Mesendoderm (in vitro differentiated cells): ENCODE data around the gene CTTNBP2.

Source experiments
- DNase-seq: peaks from one replicate; pipeline ENCODE4 v3.0.0; 2013
- H2AK5ac ChIP-seq: 2 replicates; pipeline ENCODE4 v1.6.1; 2013; ENCODE audit warnings: low read length, inconsistent platforms
- H2BK120ac ChIP-seq: 2 replicates; pipeline ENCODE4 v1.6.1; 2013; ENCODE audit warnings: low read depth, mild to moderate bottlenecking, low read length, moderate library complexity, mixed read lengths
- H2BK15ac ChIP-seq: replicated peaks from 2 replicates; pipeline ENCODE4 v1.6.1; 2013; ENCODE audit warnings: low read depth, mild to moderate bottlenecking, moderate library complexity
- H2BK5ac ChIP-seq: 2 replicates; pipeline ENCODE4 v1.6.1; 2013; ENCODE audit warnings: low read length, inconsistent platforms
- H3K18ac ChIP-seq: 2 replicates; pipeline ENCODE4 v1.6.1; 2013; ENCODE audit warnings: mild to moderate bottlenecking, low read length, mixed read lengths
- H3K23ac ChIP-seq: one replicate; pipeline ENCODE4 v1.6.1; 2013; ENCODE audit warnings: low read length
- H3K27ac ChIP-seq: 2 replicates; pipeline ENCODE4 v1.5.1; 2013; ENCODE audit warnings: low read depth, mild to moderate bottlenecking, inconsistent platforms, low read length, moderate library complexity
- H3K27me3 ChIP-seq: 2 replicates; pipeline ENCODE4 v1.6.1; 2013; ENCODE audit warnings: low read length, control low read depth, mild to moderate bottlenecking, inconsistent platforms; ENCODE audit not compliant: insufficient read depth, poor library complexity
- H3K36me3 ChIP-seq: 2 replicates; pipeline ENCODE4 v1.6.1; 2013; ENCODE audit warnings: low read length, inconsistent platforms; ENCODE audit not compliant: control insufficient read depth, insufficient read depth
- H3K4ac ChIP-seq: one replicate; pipeline ENCODE4 v1.6.1; 2013; ENCODE audit warnings: low read depth, mild to moderate bottlenecking, low read length, moderate library complexity
- H3K4me1 ChIP-seq: 2 replicates; pipeline ENCODE4 v1.6.1; 2013; ENCODE audit warnings: low read depth, low read length, inconsistent platforms; ENCODE audit not compliant: control insufficient read depth
- H3K4me2 ChIP-seq: 2 replicates; pipeline ENCODE4 v1.6.1; 2013; ENCODE audit warnings: low read length
- H3K4me3 ChIP-seq: 2 replicates; pipeline ENCODE4 v1.5.1; 2013; ENCODE audit warnings: mild to moderate bottlenecking, low read length
- H3K56ac ChIP-seq: one replicate; pipeline ENCODE4 v1.6.1; 2013; ENCODE audit warnings: low read length
- H3K79me1 ChIP-seq: 2 replicates; pipeline ENCODE4 v1.6.1; 2013; ENCODE audit warnings: low read length, inconsistent platforms
- H3K79me2 ChIP-seq: 2 replicates; pipeline ENCODE4 v1.6.1; 2013; ENCODE audit warnings: mild to moderate bottlenecking, low read length; ENCODE audit not compliant: control insufficient read depth, insufficient read depth
- H3K9ac ChIP-seq: 2 replicates; pipeline ENCODE4 v1.6.1; 2013; ENCODE audit warnings: low read length, inconsistent platforms
- H4K5ac ChIP-seq: one replicate; pipeline ENCODE4 v1.6.1; 2013; ENCODE audit warnings: low read length
- H4K8ac ChIP-seq: one replicate; pipeline ENCODE4 v1.6.1; 2013; ENCODE audit warnings: low read depth, mild to moderate bottlenecking, control low read depth, low read length, moderate library complexity
- WGBS: extraction: QIAGEN DNeasy Blood & Tissue Kit; methylation state at CpG from one replicate; pipeline ENCODE4 v1.1.7; 2013; ENCODE audit warnings: low lambda C conversion rate, missing lambda C conversion rate; ENCODE audit not compliant: insufficient coverage; ENCODE audit errors: extremely low coverage; 5-methylcytosine and 5-hydroxymethylcytosine counted together

The CTTNBP2 gene

DNA sequence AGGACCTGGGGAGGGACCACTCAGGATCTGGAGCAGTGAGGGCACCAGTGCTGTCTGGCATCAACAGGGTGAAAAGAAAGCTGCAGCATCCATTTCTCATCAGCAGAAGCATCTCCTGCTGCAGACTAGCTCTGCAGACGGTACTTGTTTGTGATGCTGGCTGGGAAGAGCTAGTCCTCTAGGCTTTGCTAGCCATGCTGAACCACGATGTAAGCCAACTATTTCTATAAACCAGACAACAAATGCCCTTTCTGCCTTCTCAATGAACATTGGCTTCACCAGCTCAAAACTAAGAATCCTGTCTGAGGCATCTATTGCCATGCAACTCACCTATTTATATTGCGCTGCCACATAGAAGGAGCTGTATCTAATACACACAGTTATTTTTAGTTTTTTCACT is 65.6 kb downstream of the CTTNBP2 start:
- no peak overlapping the region for H3K4me3 ChIP-seq
- no peaks in the 10 kb centered on the region for H3K79me2 ChIP-seq
- DNase-seq = no peak
- H3K4me1 ChIP-seq = no peaks in the 10 kb centered on the region
- no peak overlapping the region for H3K27ac ChIP-seq
- H3K79me1 ChIP-seq = no peaks in the 10 kb centered on the region
- H2AK5ac ChIP-seq = no peak overlapping the region
- no peak overlapping the region for H4K8ac ChIP-seq
- H4K5ac ChIP-seq = no peak overlapping the region
- H3K23ac ChIP-seq = no peak overlapping the region
- H3K56ac ChIP-seq = no peak overlapping the region
- no peaks in the 10 kb centered on the region for H3K27me3 ChIP-seq
- no peak overlapping the region for H3K18ac ChIP-seq
- H3K36me3 ChIP-seq = no peaks in the 10 kb centered on the region
- no CpG with 5 or more reads among the region's 3 CpGs for WGBS
- H3K4me2 ChIP-seq = no peak overlapping the region
- no peak overlapping the region for H3K4ac ChIP-seq
- no peak overlapping the region for H3K9ac ChIP-seq
- no peak overlapping the region for H2BK120ac ChIP-seq
- H2BK15ac ChIP-seq = no peak overlapping the region
- H2BK5ac ChIP-seq = no peak overlapping the region

GRCh38 chr7:117806011-117806410 is 67.2 kb downstream of the CTTNBP2 start:
- Histone ChIP-seq H3K56ac (no peak overlapping the region), H3K27ac (no peak overlapping the region), H3K36me3 (no peaks in the 10 kb centered on the region), H3K18ac (no peak overlapping the region), H4K8ac (no peak overlapping the region), H3K4me2 (no peak overlapping the region), H3K27me3 (no peaks in the 10 kb centered on the region), H2BK120ac (no peak overlapping the region), H3K79me1 (no peaks in the 10 kb centered on the region), H4K5ac (no peak overlapping the region), H3K4me3 (no peak overlapping the region), H3K23ac (no peak overlapping the region), H2BK5ac (no peak overlapping the region), H3K4ac (no peak overlapping the region), H2AK5ac (no peak overlapping the region), H3K4me1 (no peaks in the 10 kb centered on the region), H2BK15ac (no peak overlapping the region), H3K9ac (no peak overlapping the region), H3K79me2 (no peaks in the 10 kb centered on the region)
- no CpG with 5 or more reads among the region's 5 CpGs for WGBS
- DNase-seq = no peak

GRCh38 chr7:117805241-117805640 is 68.0 kb downstream of the CTTNBP2 start:
- Histone ChIP-seq H2BK5ac (no peak overlapping the region), H3K23ac (no peak overlapping the region), H2AK5ac (no peak overlapping the region), H3K27ac (no peak overlapping the region), H4K5ac (no peak overlapping the region), H3K27me3 (no peaks in the 10 kb centered on the region), H2BK120ac (no peak overlapping the region), H3K79me1 (no peaks in the 10 kb centered on the region), H3K9ac (no peak overlapping the region), H3K4me2 (no peak overlapping the region), H3K36me3 (no peaks in the 10 kb centered on the region), H3K4ac (no peak overlapping the region), H3K56ac (no peak overlapping the region), H3K4me1 (no peaks in the 10 kb centered on the region), H3K18ac (no peak overlapping the region), H2BK15ac (no peak overlapping the region), H4K8ac (no peak overlapping the region), H3K79me2 (no peaks in the 10 kb centered on the region), H3K4me3 (no peak overlapping the region)
- no peak for DNase-seq
- no CpG with 5 or more reads among the region's 3 CpGs for WGBS

DNA sequence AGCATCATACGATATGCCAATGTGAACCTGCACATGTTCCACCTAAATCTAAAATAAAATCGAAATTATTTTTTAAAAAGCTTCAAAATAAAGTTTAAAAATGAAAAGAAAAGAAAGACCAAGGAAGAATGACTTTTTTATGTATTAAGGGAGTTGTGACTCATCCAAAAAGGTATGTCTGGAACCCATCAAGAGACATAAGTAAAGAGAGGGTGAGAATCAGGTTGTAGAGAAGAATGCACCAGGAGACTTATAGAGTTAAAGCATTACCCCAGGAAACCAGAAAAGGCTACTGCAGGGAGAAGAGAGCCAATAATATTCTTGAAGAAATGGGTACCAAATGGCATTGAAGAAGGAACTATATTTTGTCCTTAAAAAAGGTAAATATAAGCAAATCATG is 69.8 kb downstream of the CTTNBP2 start:
- H3K4ac ChIP-seq = no peak overlapping the region
- DNase-seq = peak; percentile 57
- H3K79me1 ChIP-seq = no peaks in the 10 kb centered on the region
- no peaks in the 10 kb centered on the region for H3K4me1 ChIP-seq
- no peak overlapping the region for H3K18ac ChIP-seq
- H3K79me2 ChIP-seq = no peaks in the 10 kb centered on the region
- H3K9ac ChIP-seq = no peak overlapping the region
- H3K23ac ChIP-seq = no peak overlapping the region
- no peak overlapping the region for H2BK5ac ChIP-seq
- H3K4me3 ChIP-seq = no peak overlapping the region
- H3K56ac ChIP-seq = no peak overlapping the region
- no peak overlapping the region for H3K4me2 ChIP-seq
- no peak overlapping the region for H4K5ac ChIP-seq
- H2AK5ac ChIP-seq = no peak overlapping the region
- no peaks in the 10 kb centered on the region for H3K36me3 ChIP-seq
- H4K8ac ChIP-seq = no peak overlapping the region
- no peak overlapping the region for H2BK120ac ChIP-seq
- no peak overlapping the region for H3K27ac ChIP-seq
- 100% methylated on average over 1 of the region's 2 CpGs for WGBS
- H3K27me3 ChIP-seq = no peaks in the 10 kb centered on the region
- H2BK15ac ChIP-seq = no peak overlapping the region

- DNase-seq = no peak
- no CpG with 5 or more reads among the region's 2 CpGs for WGBS
- no peak overlapping the region for H3K27ac ChIP-seq
These were observed 70.6 kb downstream of the CTTNBP2 start for GRCh38 chr7:117802660-117803059.

DNA sequence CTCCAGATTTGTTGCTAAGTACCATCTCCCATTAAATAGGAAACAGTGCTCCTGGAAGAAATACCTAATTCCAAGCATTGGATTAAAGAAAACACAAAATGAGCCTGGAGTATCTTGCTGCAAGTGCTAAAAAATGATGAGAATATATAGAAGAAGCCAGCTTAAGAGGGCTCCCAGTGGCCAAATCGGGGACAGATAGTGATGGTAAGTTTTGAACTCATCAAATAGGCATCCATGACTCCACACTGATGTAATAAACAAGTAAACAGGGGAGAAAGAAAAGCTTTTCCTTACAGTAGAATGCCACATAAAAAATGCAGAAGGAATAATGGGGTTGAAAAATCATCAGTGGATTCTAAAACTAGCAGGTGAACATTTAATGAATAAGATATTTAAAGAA is 72.4 kb downstream of the CTTNBP2 start:
- H3K4ac ChIP-seq = no peak overlapping the region
- no peak overlapping the region for H3K23ac ChIP-seq
- H3K79me2 ChIP-seq = no peaks in the 10 kb centered on the region
- H3K4me3 ChIP-seq = no peak overlapping the region
- H2AK5ac ChIP-seq = no peak overlapping the region
- DNase-seq = peak; percentile 55
- H3K27me3 ChIP-seq = no peaks in the 10 kb centered on the region
- H3K18ac ChIP-seq = no peak overlapping the region
- H2BK5ac ChIP-seq = no peak overlapping the region
- H4K8ac ChIP-seq = no peak overlapping the region
- H2BK120ac ChIP-seq = no peak overlapping the region
- no peak overlapping the region for H3K9ac ChIP-seq
- H3K36me3 ChIP-seq = no peaks in the 10 kb centered on the region
- WGBS = no CpG with 5 or more reads among the region's 1 CpG
- H3K79me1 ChIP-seq = no peaks in the 10 kb centered on the region
- no peak overlapping the region for H3K27ac ChIP-seq
- H3K56ac ChIP-seq = no peak overlapping the region
- H2BK15ac ChIP-seq = no peak overlapping the region
- no peak overlapping the region for H4K5ac ChIP-seq
- no peak overlapping the region for H3K4me2 ChIP-seq
- no peaks in the 10 kb centered on the region for H3K4me1 ChIP-seq

More at GRCh38 chr7:117802660-117803059, 70.6 kb downstream of the CTTNBP2 start:
- no peaks in the 10 kb centered on the region for H3K27me3 ChIP-seq
- no peak overlapping the region for H3K23ac ChIP-seq
- no peak overlapping the region for H3K18ac ChIP-seq
- no peaks in the 10 kb centered on the region for H3K79me2 ChIP-seq
- H2BK5ac ChIP-seq = no peak overlapping the region
- H3K9ac ChIP-seq = no peak overlapping the region
- H3K4ac ChIP-seq = no peak overlapping the region
- no peak overlapping the region for H4K8ac ChIP-seq
- H3K56ac ChIP-seq = no peak overlapping the region
- H2AK5ac ChIP-seq = no peak overlapping the region
- no peaks in the 10 kb centered on the region for H3K4me1 ChIP-seq
- no peak overlapping the region for H2BK120ac ChIP-seq
- H4K5ac ChIP-seq = no peak overlapping the region
- H3K4me2 ChIP-seq = no peak overlapping the region
- no peak overlapping the region for H3K4me3 ChIP-seq
- no peaks in the 10 kb centered on the region for H3K36me3 ChIP-seq
- no peaks in the 10 kb centered on the region for H3K79me1 ChIP-seq
- H2BK15ac ChIP-seq = no peak overlapping the region
